Putamen (tissue), 1 donor: ENCODE data around the gene RPS6KA3.
"Not testable (repeated sequence)": the region's sequence is repeated elsewhere in the genome, so short reads cannot be mapped to it uniquely, and the experiment has no call there.

ENCODE experiments used
- DNase-seq: peaks from one replicate; pipeline ENCODE4 v3.0.0-alpha.2; 2016; ENCODE audit warnings: low spot score

Gene RPS6KA3

GRCh38 chrX:20143111-20143510, 123.6 kb downstream of the RPS6KA3 start:
- no peak for DNase-seq

- DNase-seq = peak; percentile 97
Observed at GRCh38 chrX:20141281-20142220, 125.2 kb downstream of the RPS6KA3 start, which contains the start of gene EIF1AX. TSS of gene EIF1AX (minus strand) at chrX:20141838. CDS start at chrX:20141640, 198 bp downstream.

GRCh38 chrX:20140420-20140819, 126.3 kb downstream of the RPS6KA3 start:
- DNase-seq = no peak

GRCh38 chrX:20139966-20140365, 126.7 kb downstream of the RPS6KA3 start:
- no peak for DNase-seq

- no peak for DNase-seq
Observed at GRCh38 chrX:20135944-20136343, 130.8 kb downstream of the RPS6KA3 start.

GRCh38 chrX:20132666-20133065, 134.0 kb downstream of the RPS6KA3 start:
- no peak for DNase-seq

GRCh38 chrX:20130357-20130756, 136.4 kb downstream of the RPS6KA3 start:
- no peak for DNase-seq

GRCh38 chrX:20129547-20129946, 137.2 kb downstream of the RPS6KA3 start:
- DNase-seq = no peak

GRCh38 chrX:20128670-20129069, 138.0 kb downstream of the RPS6KA3 start:
- no peak for DNase-seq

GRCh38 chrX:20127440-20127839, 139.3 kb downstream of the RPS6KA3 start:
- not testable (repeated sequence) for DNase-seq

- not testable (repeated sequence) for DNase-seq
Observed at GRCh38 chrX:20126833-20127232, 139.9 kb downstream of the RPS6KA3 start.

- no peak for DNase-seq
Observed at GRCh38 chrX:20124964-20125363, 141.7 kb downstream of the RPS6KA3 start.

- DNase-seq = no peak
Observed at GRCh38 chrX:20118065-20118824, 148.5 kb downstream of the RPS6KA3 start.

GRCh38 chrX:20116577-20117240, 150.0 kb downstream of the RPS6KA3 start, which contains the start of gene MAP7D2:
TSS of gene MAP7D2 (minus strand) at chrX:20116907. CDS start at chrX:20116879, 28 bp downstream.
- peak; percentile 29 for DNase-seq

GRCh38 chrX:20116087-20116576, 150.6 kb downstream of the RPS6KA3 start:
- DNase-seq = no peak

- no peak for DNase-seq
Observed at GRCh38 chrX:20112022-20112774, 154.5 kb downstream of the RPS6KA3 start.

GRCh38 chrX:20111271-20111670, 155.4 kb downstream of the RPS6KA3 start:
- no peak for DNase-seq

GRCh38 chrX:20101934-20102581, 164.7 kb downstream of the RPS6KA3 start:
- DNase-seq = no peak
